Fibroblast of mammary gland (primary cell): ENCODE results near the gene IFNL4.

Source experiments
- DNase-seq: peaks from one replicate; pipeline ENCODE4 v3.0.0-alpha.2; 2010; ENCODE audit warnings: low read depth
- H3K4me3 ChIP-seq: 2 replicates; pipeline ENCODE4 v1.5.1; 2011; ENCODE audit warnings: low read depth, mild to moderate bottlenecking, low read length, moderate library complexity; ENCODE audit not compliant: control insufficient read depth
- CTCF ChIP-seq: conservative IDR thresholded peaks from 2 replicates; pipeline ENCODE4 v1.5.1; 2011; ENCODE audit warnings: low read depth, low read length, inconsistent platforms; ENCODE audit not compliant: control insufficient read depth, insufficient read depth

The IFNL4 gene

GRCh38 chr19:39206122-39206521 lies 42.5 kb downstream of the IFNL4 start:
- no peak for DNase-seq
- no peak for TF ChIP-seq CTCF

GRCh38 chr19:39205449-39205764 lies 43.2 kb downstream of the IFNL4 start:
- no peak overlapping the region for H3K4me3 ChIP-seq
- no peak for TF ChIP-seq CTCF
- DNase-seq = no peak

More at GRCh38 chr19:39206122-39206521, 42.5 kb downstream of the IFNL4 start:
- H3K4me3 ChIP-seq = no peak overlapping the region

GRCh38 chr19:39203372-39204341 lies 45.0 kb downstream of the IFNL4 start, which contains the start of gene SYCN:
TSS of gene SYCN (minus strand) at chr19:39204263. CDS start at chr19:39204254, 9 bp downstream.
- no peak within 1 kb of the TSS for H3K4me3 ChIP-seq
- no peak for TF ChIP-seq CTCF
- DNase-seq = no peak

- H3K4me3 ChIP-seq = no peak overlapping the region
- no peak for TF ChIP-seq CTCF
- DNase-seq = no peak
These were observed 45.7 kb downstream of the IFNL4 start for GRCh38 chr19:39202998-39203355.

GRCh38 chr19:39200803-39201115 lies 47.9 kb downstream of the IFNL4 start:
- TF ChIP-seq CTCF = no peak
- DNase-seq = no peak

GRCh38 chr19:39200066-39200802 lies 48.4 kb downstream of the IFNL4 start:
- no peak for TF ChIP-seq CTCF

More at GRCh38 chr19:39200803-39201115, 47.9 kb downstream of the IFNL4 start:
- H3K4me3 ChIP-seq = no peak overlapping the region

More at GRCh38 chr19:39200066-39200802, 48.4 kb downstream of the IFNL4 start:
- DNase-seq = no peak
- H3K4me3 ChIP-seq = no peak overlapping the region
